HEK293 (cell line): Measurements from ENCODE around the gene NELL1.

ENCODE experiments used
- CTCF ChIA-PET: fragments of 350-600 bp; formaldehyde crosslinking; extraction: SDS; loops from one replicate; lab custom pipeline; 2021; ENCODE audit warnings: antibody characterized with exemption; lab: Yijun Ruan, JAX
- POLR2A ChIA-PET: fragments of 300-600 bp; formaldehyde crosslinking; extraction: SDS; loops from one replicate; lab custom pipeline; 2020; ENCODE audit warnings: antibody characterized with exemption, inconsistent platforms; lab: Yijun Ruan, JAX
- H3K27ac ChIP-seq: fragments of 200-500 bp; sonication (Bioruptor generic); 2 replicates; pipeline ENCODE4 v1.5.1; 2014; ENCODE audit warnings: low read depth, low read length, control low read depth, inconsistent platforms; ENCODE audit errors: extremely low read depth
- H3K36me3 ChIP-seq, 2 experiments: fragments of 200-500 bp in 1 of 2; sonication (Bioruptor generic) in 1 of 2; 1 replicate in 1 of 2; 2 replicates in 1 of 2; pipeline ENCODE4 v1.5.1; 2014 to 2017; ENCODE audit warnings: inconsistent platforms in 2 of 2, low read length in 2 of 2; ENCODE audit not compliant: control insufficient read depth in 2 of 2, insufficient read depth in 1 of 2
- H3K4me1 ChIP-seq: fragments of 200-500 bp; sonication (Bioruptor generic); 2 replicates; pipeline ENCODE4 v1.5.1; 2014; ENCODE audit warnings: mild to moderate bottlenecking, low read length, inconsistent platforms; ENCODE audit not compliant: control insufficient read depth, insufficient read depth
- H3K4me3 ChIP-seq: 2 replicates; pipeline ENCODE4 v1.5.1; 2011; ENCODE audit warnings: low read depth, mild to moderate bottlenecking, control low read depth, low read length, moderate library complexity
- H3K9me3 ChIP-seq: fragments of 200-500 bp; sonication (Bioruptor generic); 2 replicates; pipeline ENCODE4 v1.5.1; 2014; ENCODE audit warnings: low read depth, low read length, inconsistent platforms; ENCODE audit not compliant: control insufficient read depth, insufficient read depth
- GLIS1 ChIP-seq: fragments of 450-650 bp; formaldehyde crosslinking; IDR thresholded peaks from 2 replicates; pipeline ENCODE4 v1.5.1; 2016; ENCODE audit warnings: missing biosample characterization, missing genetic modification characterization
- REPIN1 ChIP-seq: fragments of 450-650 bp; formaldehyde crosslinking; IDR thresholded peaks from 2 replicates; pipeline ENCODE4 v1.5.1; 2017; ENCODE audit warnings: missing biosample characterization, missing genetic modification characterization, low read depth
- TRIM28 ChIP-seq: IDR thresholded peaks from 2 replicates; pipeline ENCODE4 v1.6.1; 2011; ENCODE audit warnings: low read length, control low read depth, borderline replicate concordance
- YY1 ChIP-seq: fragments of 450-650 bp; formaldehyde crosslinking; IDR thresholded peaks from 2 replicates; pipeline ENCODE4 v1.5.1; 2018; ENCODE audit warnings: missing biosample characterization, missing genetic modification characterization
- YY2 ChIP-seq: fragments of 450-650 bp; formaldehyde crosslinking; IDR thresholded peaks from 2 replicates; pipeline ENCODE4 v1.5.1; 2016; ENCODE audit warnings: missing biosample characterization, missing genetic modification characterization
- ZBTB20 ChIP-seq: fragments of 450-650 bp; formaldehyde crosslinking; IDR thresholded peaks from 2 replicates; pipeline ENCODE4 v1.5.1; 2016; ENCODE audit warnings: missing biosample characterization, missing genetic modification characterization
- ZBTB7A ChIP-seq: fragments of 450-650 bp; formaldehyde crosslinking; IDR thresholded peaks from 2 replicates; pipeline ENCODE4 v1.5.1; 2016; ENCODE audit warnings: low read depth, missing biosample characterization, missing genetic modification characterization
- ZFP37 ChIP-seq: fragments of 450-650 bp; formaldehyde crosslinking; IDR thresholded peaks from 2 replicates; pipeline ENCODE4 v1.5.1; 2016; ENCODE audit warnings: missing biosample characterization, missing genetic modification characterization
- ZIC2 ChIP-seq: fragments of 450-650 bp; formaldehyde crosslinking; IDR thresholded peaks from 2 replicates; pipeline ENCODE4 v1.5.1; 2016; ENCODE audit warnings: missing biosample characterization, missing genetic modification characterization
- ZNF112 ChIP-seq: fragments of 450-650 bp; formaldehyde crosslinking; IDR thresholded peaks from 2 replicates; pipeline ENCODE4 v1.5.0; 2017; ENCODE audit warnings: missing biosample characterization, missing genetic modification characterization
- ZNF169 ChIP-seq: fragments of 450-650 bp; formaldehyde crosslinking; IDR thresholded peaks from 2 replicates; pipeline ENCODE4 v1.5.1; 2016; ENCODE audit warnings: missing biosample characterization, missing genetic modification characterization
- ZNF223 ChIP-seq: fragments of 450-650 bp; formaldehyde crosslinking; IDR thresholded peaks from 2 replicates; pipeline ENCODE4 v1.5.1; 2016; ENCODE audit warnings: missing biosample characterization, missing genetic modification characterization
- ZNF341 ChIP-seq: fragments of 450-650 bp; formaldehyde crosslinking; IDR thresholded peaks from 2 replicates; pipeline ENCODE4; 2016; ENCODE audit warnings: low read depth, missing biosample characterization, missing genetic modification characterization
- ZNF394 ChIP-seq: fragments of 450-650 bp; formaldehyde crosslinking; IDR thresholded peaks from 2 replicates; pipeline ENCODE4 v1.5.1; 2016; ENCODE audit warnings: missing biosample characterization, missing genetic modification characterization, mild to moderate bottlenecking, moderate library complexity, borderline replicate concordance
- ZNF48 ChIP-seq: fragments of 450-650 bp; formaldehyde crosslinking; IDR thresholded peaks from 2 replicates; pipeline ENCODE4 v1.5.1; 2016; ENCODE audit warnings: missing biosample characterization, missing genetic modification characterization
- ZNF626 ChIP-seq: fragments of 450-650 bp; sonication (Bioruptor Pico); formaldehyde crosslinking; IDR thresholded peaks from 2 replicates; pipeline ENCODE4 v1.5.1; 2018; ENCODE audit warnings: missing biosample characterization, missing genetic modification characterization, inconsistent platforms
- ZNF664 ChIP-seq: fragments of 450-650 bp; formaldehyde crosslinking; IDR thresholded peaks from 2 replicates; pipeline ENCODE4 v1.5.1; 2016; ENCODE audit warnings: missing biosample characterization, missing genetic modification characterization
- ZNF707 ChIP-seq: fragments of 450-650 bp; formaldehyde crosslinking; IDR thresholded peaks from 2 replicates; pipeline ENCODE4 v1.5.1; 2016; ENCODE audit warnings: missing biosample characterization, missing genetic modification characterization
- ZSCAN30 ChIP-seq: fragments of 450-650 bp; IDR thresholded peaks from 2 replicates; pipeline ENCODE4 v1.5.1; 2018; ENCODE audit warnings: missing biosample characterization, mild to moderate bottlenecking, missing genetic modification characterization, moderate library complexity
- TF ChIP-seq, protein P1 (sequence below): fragments of 450-650 bp; formaldehyde crosslinking; IDR thresholded peaks from 2 replicates; pipeline ENCODE4 v1.5.1; 2016; ENCODE audit warnings: missing biosample characterization, missing genetic modification characterization
- TF ChIP-seq, protein P2 (sequence below): fragments of 450-650 bp; formaldehyde crosslinking; IDR thresholded peaks from 2 replicates; pipeline ENCODE4 v1.5.1; 2016; ENCODE audit warnings: missing biosample characterization, missing genetic modification characterization, borderline replicate concordance
- TF ChIP-seq, protein P3 (sequence below): fragments of 450-650 bp; formaldehyde crosslinking; IDR thresholded peaks from 2 replicates; pipeline ENCODE4 v1.5.1; 2017; ENCODE audit warnings: missing biosample characterization, mild to moderate bottlenecking, missing genetic modification characterization, moderate library complexity
- TF ChIP-seq, protein P4 (sequence below): fragments of 450-650 bp; formaldehyde crosslinking; IDR thresholded peaks from 2 replicates; pipeline ENCODE4 v1.5.1; 2017; ENCODE audit warnings: missing biosample characterization, missing genetic modification characterization

Gene NELL1

DNA sequence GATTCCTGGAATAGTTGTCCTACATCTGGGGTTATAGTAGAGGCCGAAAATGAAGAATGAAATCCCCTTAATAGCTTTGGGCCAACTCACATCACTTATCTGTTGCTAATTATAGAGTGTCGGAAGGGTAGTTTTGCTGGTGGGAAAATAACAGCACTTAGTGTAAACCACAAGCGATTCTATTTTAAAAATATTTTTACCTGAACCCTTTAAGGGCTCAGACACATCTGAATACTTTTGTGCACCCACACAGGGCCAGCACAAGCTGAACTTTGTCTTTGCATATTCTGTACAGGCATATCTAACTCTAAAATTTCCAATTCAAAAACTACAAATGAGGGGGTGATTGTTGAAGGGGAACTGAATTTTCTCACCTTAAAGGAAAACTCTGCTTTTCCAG, 42.4 kb upstream of the NELL1 start (continued):
- TF ChIP-seq, protein P1, sequence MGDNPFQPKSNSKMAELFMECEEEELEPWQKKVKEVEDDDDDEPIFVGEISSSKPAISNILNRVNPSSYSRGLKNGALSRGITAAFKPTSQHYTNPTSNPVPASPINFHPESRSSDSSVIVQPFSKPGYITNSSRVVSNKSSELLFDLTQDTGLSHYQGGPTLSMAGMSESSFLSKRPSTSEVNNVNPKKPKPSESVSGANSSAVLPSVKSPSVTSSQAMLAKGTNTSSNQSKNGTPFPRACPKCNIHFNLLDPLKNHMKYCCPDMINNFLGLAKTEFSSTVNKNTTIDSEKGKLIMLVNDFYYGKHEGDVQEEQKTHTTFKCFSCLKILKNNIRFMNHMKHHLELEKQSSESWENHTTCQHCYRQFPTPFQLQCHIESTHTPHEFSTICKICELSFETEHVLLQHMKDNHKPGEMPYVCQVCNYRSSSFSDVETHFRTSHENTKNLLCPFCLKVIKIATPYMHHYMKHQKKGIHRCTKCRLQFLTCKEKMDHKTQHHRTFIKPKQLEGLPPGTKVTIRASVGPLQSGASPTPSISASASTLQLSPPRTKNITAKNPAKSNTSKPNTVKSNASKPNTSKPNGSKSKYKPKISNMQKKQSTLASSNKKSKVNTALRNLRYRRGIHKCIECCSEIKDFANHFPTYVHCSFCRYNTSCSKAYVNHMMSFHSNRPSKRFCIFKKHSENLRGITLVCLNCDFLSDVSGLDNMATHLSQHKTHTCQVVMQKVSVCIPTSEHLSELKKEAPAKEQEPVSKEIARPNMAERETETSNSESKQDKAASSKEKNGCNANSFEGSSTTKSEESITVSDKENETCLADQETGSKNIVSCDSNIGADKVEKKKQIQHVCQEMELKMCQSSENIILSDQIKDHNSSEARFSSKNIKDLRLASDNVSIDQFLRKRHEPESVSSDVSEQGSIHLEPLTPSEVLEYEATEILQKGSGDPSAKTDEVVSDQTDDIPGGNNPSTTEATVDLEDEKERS (tag by site-specific recombination), result no peak
- no peak for TF ChIP-seq YY1 (tag by site-specific recombination)
- no peak for TF ChIP-seq ZNF169 (tag by site-specific recombination)
- no peak for TF ChIP-seq ZNF341 (tag by site-specific recombination)
- no peak for TF ChIP-seq ZNF394 (tag by site-specific recombination)
- TF ChIP-seq TRIM28, result no peak
- no peak for TF ChIP-seq ZNF664 (tag by site-specific recombination)

DNA sequence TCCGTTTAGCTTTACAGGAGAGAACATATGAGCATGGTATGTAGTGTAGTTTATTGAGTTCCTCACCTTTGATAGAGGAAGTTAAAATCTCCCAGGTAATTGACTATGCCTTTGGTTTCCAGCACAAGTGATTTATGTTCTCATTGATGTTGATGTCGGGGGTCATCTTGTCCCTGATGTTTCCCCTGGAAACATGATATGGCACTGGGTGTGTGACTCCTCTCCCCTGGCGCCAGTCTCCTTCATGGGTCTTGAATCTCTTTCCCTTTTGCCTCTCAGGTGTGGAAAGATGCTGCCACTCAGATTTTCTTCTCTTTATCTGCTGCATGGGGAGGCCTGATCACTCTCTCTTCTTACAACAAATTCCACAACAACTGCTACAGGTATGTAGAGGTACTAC, 41.7 kb upstream of the NELL1 start:
- CTCF ChIA-PET, result no interaction called here
- Histone ChIP-seq H3K9me3 (no peaks in the 10 kb centered on the region), H3K36me3 (no peaks in the 10 kb centered on the region), H3K27ac (no peak overlapping the region), H3K4me1 (no peaks in the 10 kb centered on the region), H3K4me3 (no peak overlapping the region)
- TF ChIP-seq ZFP37 (tag by site-specific recombination) (no peak), ZNF707 (tag by site-specific recombination) (no peak), ZNF223 (tag by site-specific recombination) (no peak), ZNF626 (tag by site-specific recombination) (no peak), ZBTB7A (tag by site-specific recombination) (no peak), YY2 (tag by site-specific recombination) (no peak), ZNF48 (tag by site-specific recombination) (no peak), ZNF394 (tag by site-specific recombination) (no peak)
- TF ChIP-seq, protein P2, sequence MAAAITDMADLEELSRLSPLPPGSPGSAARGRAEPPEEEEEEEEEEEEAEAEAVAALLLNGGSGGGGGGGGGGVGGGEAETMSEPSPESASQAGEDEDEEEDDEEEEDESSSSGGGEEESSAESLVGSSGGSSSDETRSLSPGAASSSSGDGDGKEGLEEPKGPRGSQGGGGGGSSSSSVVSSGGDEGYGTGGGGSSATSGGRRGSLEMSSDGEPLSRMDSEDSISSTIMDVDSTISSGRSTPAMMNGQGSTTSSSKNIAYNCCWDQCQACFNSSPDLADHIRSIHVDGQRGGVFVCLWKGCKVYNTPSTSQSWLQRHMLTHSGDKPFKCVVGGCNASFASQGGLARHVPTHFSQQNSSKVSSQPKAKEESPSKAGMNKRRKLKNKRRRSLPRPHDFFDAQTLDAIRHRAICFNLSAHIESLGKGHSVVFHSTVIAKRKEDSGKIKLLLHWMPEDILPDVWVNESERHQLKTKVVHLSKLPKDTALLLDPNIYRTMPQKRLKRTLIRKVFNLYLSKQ (tag by site-specific recombination), result no peak
- TF ChIP-seq, protein P3, sequence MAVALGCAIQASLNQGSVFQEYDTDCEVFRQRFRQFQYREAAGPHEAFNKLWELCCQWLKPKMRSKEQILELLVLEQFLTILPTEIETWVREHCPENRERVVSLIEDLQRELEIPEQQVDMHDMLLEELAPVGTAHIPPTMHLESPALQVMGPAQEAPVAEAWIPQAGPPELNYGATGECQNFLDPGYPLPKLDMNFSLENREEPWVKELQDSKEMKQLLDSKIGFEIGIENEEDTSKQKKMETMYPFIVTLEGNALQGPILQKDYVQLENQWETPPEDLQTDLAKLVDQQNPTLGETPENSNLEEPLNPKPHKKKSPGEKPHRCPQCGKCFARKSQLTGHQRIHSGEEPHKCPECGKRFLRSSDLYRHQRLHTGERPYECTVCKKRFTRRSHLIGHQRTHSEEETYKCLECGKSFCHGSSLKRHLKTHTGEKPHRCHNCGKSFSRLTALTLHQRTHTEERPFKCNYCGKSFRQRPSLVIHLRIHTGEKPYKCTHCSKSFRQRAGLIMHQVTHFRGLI (tag by site-specific recombination), result no peak
- POLR2A ChIA-PET, result no interaction called here

GRCh38 chr11:20631519-20632168, 37.7 kb upstream of the NELL1 start:
- ChIA-PET CTCF (interaction anchor here (0.8 kb wide), 1 partner anchor 199 kb away, joined by 3 read pairs; no protein-coding TSS in a partner anchor), POLR2A (no interaction called here)
- Histone ChIP-seq H3K27ac (no peak overlapping the region), H3K4me3 (no peak overlapping the region), H3K36me3 (no peaks in the 10 kb centered on the region), H3K4me1 (no peaks in the 10 kb centered on the region), H3K9me3 (no peaks in the 10 kb centered on the region)
- TF ChIP-seq ZBTB20 (tag by site-specific recombination) (peak; percentile 51; the same call in 1 of the 2 replicates), ZNF112 (tag by site-specific recombination) (no peak), REPIN1 (tag by site-specific recombination) (no peak), GLIS1 (tag by site-specific recombination) (peak; percentile 57), ZSCAN30 (tag by site-specific recombination) (no peak), ZIC2 (peak; percentile 97)
- TF ChIP-seq, protein P4, sequence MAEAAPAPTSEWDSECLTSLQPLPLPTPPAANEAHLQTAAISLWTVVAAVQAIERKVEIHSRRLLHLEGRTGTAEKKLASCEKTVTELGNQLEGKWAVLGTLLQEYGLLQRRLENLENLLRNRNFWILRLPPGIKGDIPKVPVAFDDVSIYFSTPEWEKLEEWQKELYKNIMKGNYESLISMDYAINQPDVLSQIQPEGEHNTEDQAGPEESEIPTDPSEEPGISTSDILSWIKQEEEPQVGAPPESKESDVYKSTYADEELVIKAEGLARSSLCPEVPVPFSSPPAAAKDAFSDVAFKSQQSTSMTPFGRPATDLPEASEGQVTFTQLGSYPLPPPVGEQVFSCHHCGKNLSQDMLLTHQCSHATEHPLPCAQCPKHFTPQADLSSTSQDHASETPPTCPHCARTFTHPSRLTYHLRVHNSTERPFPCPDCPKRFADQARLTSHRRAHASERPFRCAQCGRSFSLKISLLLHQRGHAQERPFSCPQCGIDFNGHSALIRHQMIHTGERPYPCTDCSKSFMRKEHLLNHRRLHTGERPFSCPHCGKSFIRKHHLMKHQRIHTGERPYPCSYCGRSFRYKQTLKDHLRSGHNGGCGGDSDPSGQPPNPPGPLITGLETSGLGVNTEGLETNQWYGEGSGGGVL (tag by site-specific recombination), result peak; percentile 49; the same call in 1 of the 2 replicates
